Measurements from ENCODE around the gene ATR. TPM values are rescaled to one million over a fixed set of nuclear protein-coding genes. Genes with fewer than 3 reads are reported as not detected.
A peak's percentile ranks its signal among the peaks of the same experiment; 100 is the strongest.

Gene ATR
- polyA plus RNA-seq, 2 of the 4 experiments (the other 2 are of a cell fraction): 13.9 to 36.2 TPM

DNA sequence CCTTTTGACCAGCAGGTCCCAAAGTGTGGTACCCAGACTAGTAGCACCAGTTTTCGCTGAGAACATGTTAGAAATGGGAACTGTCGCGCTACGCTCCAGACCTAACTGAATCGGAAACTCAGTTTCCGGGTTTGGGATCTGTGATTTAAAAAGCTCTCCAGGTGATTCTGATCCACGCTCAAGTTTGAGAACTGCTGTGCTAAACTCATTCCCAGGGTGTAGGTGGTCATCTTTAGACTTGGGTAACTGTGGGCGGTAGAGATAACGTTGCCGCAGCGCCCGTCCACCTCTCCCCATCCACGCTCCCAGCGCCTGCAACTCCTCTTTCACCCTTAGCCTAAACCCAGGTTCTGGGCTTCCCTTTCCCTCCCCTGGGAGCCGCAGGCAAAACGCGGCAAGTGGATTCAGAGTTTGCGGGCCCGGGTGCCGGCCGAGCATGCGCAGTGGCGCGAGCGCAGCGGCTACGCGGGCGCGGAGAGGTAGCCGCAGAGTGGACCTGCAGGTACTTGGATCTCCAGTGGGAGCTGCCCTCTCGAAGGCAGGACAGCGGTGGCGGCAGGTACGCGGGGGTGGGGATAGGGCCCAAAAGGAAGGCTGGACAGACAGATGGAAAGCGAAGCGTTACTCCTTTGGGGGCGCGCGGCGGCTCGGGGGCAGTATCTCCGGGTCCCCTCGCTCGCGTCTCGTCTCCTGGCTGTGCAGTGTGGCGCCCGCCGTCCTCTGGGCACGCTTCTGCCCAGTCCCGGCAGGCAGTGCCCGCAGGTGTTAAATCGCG, 17.6 kb upstream of the ATR start, which contains the start of gene PLS1:
Gene PLS1 (plus strand): TSS at position 443 of the 775 bp plus-strand sequence. CDS start 67,845 bp downstream, outside the sequence.
- ChIA-PET CTCF (interaction anchor here (0.9 to 1.9 kb wide), 4 partner anchors 9 to 89 kb away, joined by 3 to 6 read pairs (median 4); no protein-coding TSS in a partner anchor), POLR2A (interaction anchor here (0.6 to 3.0 kb wide), 6 partner anchors 9 to 405 kb away, joined by 3 to 19 read pairs (median 6); partner anchors contain the start of genes ATR, TRPC1 and U2SURP)
- Histone ChIP-seq H3K27ac (peak within 1 kb of the TSS; percentile 90 to 93), H3K4me3 (peak within 1 kb of the TSS; percentile 56), H3K4me2 (peak within 1 kb of the TSS; percentile 83), H3K4me1 (peaks cover 17% of the 10 kb centered on the region), H3K9me3 (no peaks in the 10 kb centered on the region)
- ATAC-seq (peak; percentile 95 to 97), FAIRE-seq (peak; percentile 63), DNase-seq (ENCODE audit: low read depth in 1 of 2, low spot score in 1 of 2) (peak; percentile 93 to 95)
- 2% methylated on average over 42 of the region's 56 CpGs for WGBS (ENCODE audit: missing lambda C conversion rate)
- TF ChIP-seq RCOR1 (IDR thresholded peaks at IDR 0.05; ENCODE audit: low read depth, low read length): 0 out of 2 replicates have a peak, but pooled peaks have one; percentile 25
- peak; percentile 93 for TF ChIP-seq POLR2A (IDR thresholded peaks at IDR 0.05; ENCODE audit: low read length)
- no peak for TF ChIP-seq TFCP2L1 (CRISPR knock-in tag; IDR thresholded peaks at IDR 0.05)
- no peak for TF ChIP-seq KDM1A (IDR thresholded peaks at IDR 0.05; ENCODE audit: low read depth)
- TF ChIP-seq ZFP36 (IDR thresholded peaks at IDR 0.05; ENCODE audit: borderline replicate concordance, partially characterized antibody): no peak
- TF ChIP-seq TP53 (CRISPR knock-in tag; IDR thresholded peaks at IDR 0.05): 0 out of 2 replicates have a peak, but pooled peaks have one; percentile 30
- TF ChIP-seq, protein P1, sequence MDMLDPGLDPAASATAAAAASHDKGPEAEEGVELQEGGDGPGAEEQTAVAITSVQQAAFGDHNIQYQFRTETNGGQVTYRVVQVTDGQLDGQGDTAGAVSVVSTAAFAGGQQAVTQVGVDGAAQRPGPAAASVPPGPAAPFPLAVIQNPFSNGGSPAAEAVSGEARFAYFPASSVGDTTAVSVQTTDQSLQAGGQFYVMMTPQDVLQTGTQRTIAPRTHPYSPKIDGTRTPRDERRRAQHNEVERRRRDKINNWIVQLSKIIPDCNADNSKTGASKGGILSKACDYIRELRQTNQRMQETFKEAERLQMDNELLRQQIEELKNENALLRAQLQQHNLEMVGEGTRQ (IDR thresholded peaks at IDR 0.05): no peak
- no peak for TF ChIP-seq ZSCAN20 (CRISPR knock-in tag; IDR thresholded peaks at IDR 0.05)
- TF ChIP-seq, protein P2, sequence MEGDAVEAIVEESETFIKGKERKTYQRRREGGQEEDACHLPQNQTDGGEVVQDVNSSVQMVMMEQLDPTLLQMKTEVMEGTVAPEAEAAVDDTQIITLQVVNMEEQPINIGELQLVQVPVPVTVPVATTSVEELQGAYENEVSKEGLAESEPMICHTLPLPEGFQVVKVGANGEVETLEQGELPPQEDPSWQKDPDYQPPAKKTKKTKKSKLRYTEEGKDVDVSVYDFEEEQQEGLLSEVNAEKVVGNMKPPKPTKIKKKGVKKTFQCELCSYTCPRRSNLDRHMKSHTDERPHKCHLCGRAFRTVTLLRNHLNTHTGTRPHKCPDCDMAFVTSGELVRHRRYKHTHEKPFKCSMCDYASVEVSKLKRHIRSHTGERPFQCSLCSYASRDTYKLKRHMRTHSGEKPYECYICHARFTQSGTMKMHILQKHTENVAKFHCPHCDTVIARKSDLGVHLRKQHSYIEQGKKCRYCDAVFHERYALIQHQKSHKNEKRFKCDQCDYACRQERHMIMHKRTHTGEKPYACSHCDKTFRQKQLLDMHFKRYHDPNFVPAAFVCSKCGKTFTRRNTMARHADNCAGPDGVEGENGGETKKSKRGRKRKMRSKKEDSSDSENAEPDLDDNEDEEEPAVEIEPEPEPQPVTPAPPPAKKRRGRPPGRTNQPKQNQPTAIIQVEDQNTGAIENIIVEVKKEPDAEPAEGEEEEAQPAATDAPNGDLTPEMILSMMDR (IDR thresholded peaks at IDR 0.05): 0 out of 3 replicates have a peak, but pooled peaks have one; percentile 13
- TF ChIP-seq MAZ (IDR thresholded peaks at IDR 0.05; ENCODE audit: borderline replicate concordance, low read depth, low read length): no peak
- TF ChIP-seq CBX8 (IDR thresholded peaks at IDR 0.05): no peak
- TF ChIP-seq EHF (CRISPR knock-in tag; IDR thresholded peaks at IDR 0.05): no peak
- TF ChIP-seq HOXB13 (CRISPR knock-in tag; IDR thresholded peaks at IDR 0.05; ENCODE audit: low read depth): no peak
- TF ChIP-seq, protein P3, sequence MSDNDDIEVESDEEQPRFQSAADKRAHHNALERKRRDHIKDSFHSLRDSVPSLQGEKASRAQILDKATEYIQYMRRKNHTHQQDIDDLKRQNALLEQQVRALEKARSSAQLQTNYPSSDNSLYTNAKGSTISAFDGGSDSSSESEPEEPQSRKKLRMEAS (IDR thresholded peaks at IDR 0.05): peak; percentile 87
- 0 out of 2 replicates have a peak, but pooled peaks have one; percentile 5 for TF ChIP-seq JUNB (IDR thresholded peaks at IDR 0.05)
- TF ChIP-seq HDAC2 (IDR thresholded peaks at IDR 0.05): no peak
- no peak for TF ChIP-seq SREBF2 (IDR thresholded peaks at IDR 0.05)
- TF ChIP-seq, protein P4, sequence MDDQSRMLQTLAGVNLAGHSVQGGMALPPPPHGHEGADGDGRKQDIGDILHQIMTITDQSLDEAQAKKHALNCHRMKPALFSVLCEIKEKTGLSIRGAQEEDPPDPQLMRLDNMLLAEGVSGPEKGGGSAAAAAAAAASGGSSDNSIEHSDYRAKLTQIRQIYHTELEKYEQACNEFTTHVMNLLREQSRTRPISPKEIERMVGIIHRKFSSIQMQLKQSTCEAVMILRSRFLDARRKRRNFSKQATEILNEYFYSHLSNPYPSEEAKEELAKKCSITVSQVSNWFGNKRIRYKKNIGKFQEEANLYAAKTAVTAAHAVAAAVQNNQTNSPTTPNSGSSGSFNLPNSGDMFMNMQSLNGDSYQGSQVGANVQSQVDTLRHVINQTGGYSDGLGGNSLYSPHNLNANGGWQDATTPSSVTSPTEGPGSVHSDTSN (IDR thresholded peaks at IDR 0.05): peak; percentile 73; the same call in 1 of the 2 replicates
- no peak for TF ChIP-seq POLR2AphosphoS2 (conservative IDR thresholded peaks at IDR 0.05; ENCODE audit: low read length)
- no peak for TF ChIP-seq MAFK (IDR thresholded peaks at IDR 0.05; ENCODE audit: partially characterized antibody)
- no peak for TF ChIP-seq BHLHE40 (IDR thresholded peaks at IDR 0.05; ENCODE audit: low read depth, low read length)
- TF ChIP-seq, protein P5, sequence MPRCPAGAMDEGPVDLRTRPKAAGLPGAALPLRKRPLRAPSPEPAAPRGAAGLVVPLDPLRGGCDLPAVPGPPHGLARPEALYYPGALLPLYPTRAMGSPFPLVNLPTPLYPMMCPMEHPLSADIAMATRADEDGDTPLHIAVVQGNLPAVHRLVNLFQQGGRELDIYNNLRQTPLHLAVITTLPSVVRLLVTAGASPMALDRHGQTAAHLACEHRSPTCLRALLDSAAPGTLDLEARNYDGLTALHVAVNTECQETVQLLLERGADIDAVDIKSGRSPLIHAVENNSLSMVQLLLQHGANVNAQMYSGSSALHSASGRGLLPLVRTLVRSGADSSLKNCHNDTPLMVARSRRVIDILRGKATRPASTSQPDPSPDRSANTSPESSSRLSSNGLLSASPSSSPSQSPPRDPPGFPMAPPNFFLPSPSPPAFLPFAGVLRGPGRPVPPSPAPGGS (IDR thresholded peaks at IDR 0.05): peak; percentile 83; the same call in 2 of the 3 replicates
- TF ChIP-seq JUN (IDR thresholded peaks at IDR 0.05): peak; percentile 90 to 92; a peak in 4 of 5 replicates
- TF ChIP-seq, protein P6, sequence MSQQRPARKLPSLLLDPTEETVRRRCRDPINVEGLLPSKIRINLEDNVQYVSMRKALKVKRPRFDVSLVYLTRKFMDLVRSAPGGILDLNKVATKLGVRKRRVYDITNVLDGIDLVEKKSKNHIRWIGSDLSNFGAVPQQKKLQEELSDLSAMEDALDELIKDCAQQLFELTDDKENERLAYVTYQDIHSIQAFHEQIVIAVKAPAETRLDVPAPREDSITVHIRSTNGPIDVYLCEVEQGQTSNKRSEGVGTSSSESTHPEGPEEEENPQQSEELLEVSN (IDR thresholded peaks at IDR 0.05; ENCODE audit: borderline replicate concordance, low read depth): peak; percentile 86
- TF ChIP-seq RAD21 (conservative IDR thresholded peaks at IDR 0.05 in 1 of 2, IDR thresholded peaks at IDR 0.05 in 1 of 2): peak; percentile 16 to 47; a peak in 3 of 5 replicates
- TF ChIP-seq, protein P7, sequence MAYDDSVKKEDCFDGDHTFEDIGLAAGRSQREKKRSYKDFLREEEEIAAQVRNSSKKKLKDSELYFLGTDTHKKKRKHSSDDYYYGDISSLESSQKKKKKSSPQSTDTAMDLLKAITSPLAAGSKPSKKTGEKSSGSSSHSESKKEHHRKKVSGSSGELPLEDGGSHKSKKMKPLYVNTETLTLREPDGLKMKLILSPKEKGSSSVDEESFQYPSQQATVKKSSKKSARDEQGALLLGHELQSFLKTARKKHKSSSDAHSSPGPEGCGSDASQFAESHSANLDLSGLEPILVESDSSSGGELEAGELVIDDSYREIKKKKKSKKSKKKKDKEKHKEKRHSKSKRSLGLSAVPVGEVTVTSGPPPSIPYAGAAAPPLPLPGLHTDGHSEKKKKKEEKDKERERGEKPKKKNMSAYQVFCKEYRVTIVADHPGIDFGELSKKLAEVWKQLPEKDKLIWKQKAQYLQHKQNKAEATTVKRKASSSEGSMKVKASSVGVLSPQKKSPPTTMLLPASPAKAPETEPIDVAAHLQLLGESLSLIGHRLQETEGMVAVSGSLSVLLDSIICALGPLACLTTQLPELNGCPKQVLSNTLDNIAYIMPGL (CRISPR knock-in tag; IDR thresholded peaks at IDR 0.05; ENCODE audit: borderline replicate concordance): no peak
- TF ChIP-seq RFX5 (IDR thresholded peaks at IDR 0.05): peak; percentile 60; the same call in 1 of the 2 replicates
- peak; percentile 35; the same call in 1 of the 2 replicates for TF ChIP-seq PHF8 (IDR thresholded peaks at IDR 0.05; ENCODE audit: borderline replicate concordance, low read depth)
- TF ChIP-seq FOSL2 (IDR thresholded peaks at IDR 0.05): no peak
- TF ChIP-seq FOSL2 (CRISPR knock-in tag; IDR thresholded peaks at IDR 0.05): no peak
- TF ChIP-seq HOXA7 (CRISPR knock-in tag; IDR thresholded peaks at IDR 0.05): no peak
- TF ChIP-seq, protein P8, sequence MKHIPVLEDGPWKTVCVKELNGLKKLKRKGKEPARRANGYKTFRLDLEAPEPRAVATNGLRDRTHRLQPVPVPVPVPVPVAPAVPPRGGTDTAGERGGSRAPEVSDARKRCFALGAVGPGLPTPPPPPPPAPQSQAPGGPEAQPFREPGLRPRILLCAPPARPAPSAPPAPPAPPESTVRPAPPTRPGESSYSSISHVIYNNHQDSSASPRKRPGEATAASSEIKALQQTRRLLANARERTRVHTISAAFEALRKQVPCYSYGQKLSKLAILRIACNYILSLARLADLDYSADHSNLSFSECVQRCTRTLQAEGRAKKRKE (CRISPR knock-in tag; IDR thresholded peaks at IDR 0.05; ENCODE audit: low read depth): no peak
